LNCAP (cell line): ENCODE measurements around the gene TACC2.

Experiments used
- TF ChIP-seq, protein P1 (sequence below): fragments of 450-650 bp; IDR thresholded peaks from 2 replicates; pipeline ENCODE4 v1.5.1; 2017; ENCODE audit warnings: mild to moderate bottlenecking

TACC2 gene

GRCh38 chr10:122152544-122152943 lies 163.6 kb downstream of the TACC2 start:
- TF ChIP-seq, protein P1, sequence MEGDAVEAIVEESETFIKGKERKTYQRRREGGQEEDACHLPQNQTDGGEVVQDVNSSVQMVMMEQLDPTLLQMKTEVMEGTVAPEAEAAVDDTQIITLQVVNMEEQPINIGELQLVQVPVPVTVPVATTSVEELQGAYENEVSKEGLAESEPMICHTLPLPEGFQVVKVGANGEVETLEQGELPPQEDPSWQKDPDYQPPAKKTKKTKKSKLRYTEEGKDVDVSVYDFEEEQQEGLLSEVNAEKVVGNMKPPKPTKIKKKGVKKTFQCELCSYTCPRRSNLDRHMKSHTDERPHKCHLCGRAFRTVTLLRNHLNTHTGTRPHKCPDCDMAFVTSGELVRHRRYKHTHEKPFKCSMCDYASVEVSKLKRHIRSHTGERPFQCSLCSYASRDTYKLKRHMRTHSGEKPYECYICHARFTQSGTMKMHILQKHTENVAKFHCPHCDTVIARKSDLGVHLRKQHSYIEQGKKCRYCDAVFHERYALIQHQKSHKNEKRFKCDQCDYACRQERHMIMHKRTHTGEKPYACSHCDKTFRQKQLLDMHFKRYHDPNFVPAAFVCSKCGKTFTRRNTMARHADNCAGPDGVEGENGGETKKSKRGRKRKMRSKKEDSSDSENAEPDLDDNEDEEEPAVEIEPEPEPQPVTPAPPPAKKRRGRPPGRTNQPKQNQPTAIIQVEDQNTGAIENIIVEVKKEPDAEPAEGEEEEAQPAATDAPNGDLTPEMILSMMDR, result no peak

DNA sequence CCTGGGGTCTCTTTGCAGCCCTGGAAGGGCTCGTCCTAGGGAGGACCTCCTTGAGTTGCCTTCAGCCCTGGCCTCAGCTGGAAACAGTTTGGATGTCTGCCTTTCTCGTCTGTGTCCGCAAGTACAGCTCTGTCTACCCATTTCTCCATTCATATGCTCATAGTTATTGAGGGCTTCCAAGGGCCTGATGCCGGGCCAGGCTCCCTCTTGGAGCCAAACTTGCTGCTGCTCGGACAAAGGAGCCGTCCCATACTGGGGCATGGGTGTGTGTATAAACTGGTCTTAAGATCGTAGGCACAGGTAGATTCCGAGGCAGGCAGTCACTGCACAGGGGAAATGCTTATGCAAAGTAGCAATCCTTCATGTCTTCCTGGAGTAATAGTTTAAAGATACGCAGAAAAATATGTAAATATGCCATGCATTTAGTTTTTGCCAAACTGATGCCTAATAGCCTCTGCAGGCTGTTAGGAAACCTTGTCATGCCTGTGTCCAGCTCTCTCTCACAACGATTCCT lies 165.1 kb downstream of the TACC2 start:
- TF ChIP-seq, protein P1, result no peak

GRCh38 chr10:122154545-122155366 lies 165.8 kb downstream of the TACC2 start:
- TF ChIP-seq, protein P1, result no peak; the same call in 1 of the 2 replicates

GRCh38 chr10:122157451-122157850 lies 168.5 kb downstream of the TACC2 start:
- TF ChIP-seq, protein P1, result no peak

DNA sequence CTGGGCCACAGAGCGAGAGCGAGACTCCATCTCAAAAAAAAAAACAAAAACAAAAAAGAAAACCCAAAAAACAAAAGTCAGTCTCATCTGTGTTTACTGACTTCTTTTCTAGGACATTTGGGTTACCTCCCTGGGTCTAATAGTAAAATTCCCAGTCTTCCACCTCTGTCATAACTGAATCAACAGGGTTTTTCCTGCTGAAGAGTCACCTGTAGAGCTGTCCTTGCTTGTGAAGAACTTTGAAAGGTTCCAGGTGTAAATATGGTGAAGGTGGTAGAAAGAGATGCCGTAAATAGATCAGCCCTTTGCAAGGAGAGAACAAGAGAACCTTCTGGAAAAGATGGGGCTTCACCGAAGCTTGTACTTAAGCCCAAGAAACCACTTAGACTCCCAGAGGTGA lies 169.4 kb downstream of the TACC2 start:
- TF ChIP-seq, protein P1, result no peak

DNA sequence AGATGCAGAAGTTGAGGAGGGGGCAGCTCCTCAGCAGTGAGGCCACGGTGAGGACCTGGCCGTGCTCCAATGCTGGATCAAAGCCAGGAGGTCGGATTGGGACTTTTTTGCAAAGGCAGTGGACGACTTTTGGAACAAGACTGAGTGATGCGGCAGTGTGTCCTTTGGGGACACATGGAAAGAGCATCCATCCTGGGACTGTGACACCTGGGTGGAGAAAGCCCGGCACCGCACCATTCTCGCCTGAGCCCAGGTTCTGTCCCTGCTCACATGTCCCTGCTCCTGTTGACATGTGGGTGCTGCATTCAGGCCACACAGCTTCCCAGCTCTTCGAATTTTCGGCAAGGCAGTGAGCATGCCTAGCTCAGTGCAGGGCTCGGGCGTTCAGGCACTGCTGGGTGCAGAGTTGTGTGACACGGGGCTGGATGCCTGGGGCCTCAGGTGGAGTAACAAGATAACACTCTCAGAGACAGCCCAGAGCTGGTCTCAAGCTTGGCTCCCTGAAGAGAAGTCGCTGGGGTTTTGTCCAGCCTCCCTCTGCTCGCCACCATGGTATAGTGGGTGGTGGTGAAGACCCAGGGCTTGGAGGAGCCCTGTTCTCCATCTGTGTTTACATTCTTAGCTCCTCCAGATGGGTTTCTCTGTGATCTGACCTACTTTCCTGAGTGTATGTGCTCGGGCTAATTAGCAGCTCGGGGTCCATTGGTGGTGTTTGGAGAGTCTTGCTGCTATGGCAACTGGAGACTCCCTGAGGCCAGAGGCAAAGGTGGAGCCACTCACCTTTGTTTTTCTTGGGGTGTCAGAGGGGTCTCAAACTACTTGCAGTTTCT lies 170.4 kb downstream of the TACC2 start:
- TF ChIP-seq, protein P1, result no peak

DNA sequence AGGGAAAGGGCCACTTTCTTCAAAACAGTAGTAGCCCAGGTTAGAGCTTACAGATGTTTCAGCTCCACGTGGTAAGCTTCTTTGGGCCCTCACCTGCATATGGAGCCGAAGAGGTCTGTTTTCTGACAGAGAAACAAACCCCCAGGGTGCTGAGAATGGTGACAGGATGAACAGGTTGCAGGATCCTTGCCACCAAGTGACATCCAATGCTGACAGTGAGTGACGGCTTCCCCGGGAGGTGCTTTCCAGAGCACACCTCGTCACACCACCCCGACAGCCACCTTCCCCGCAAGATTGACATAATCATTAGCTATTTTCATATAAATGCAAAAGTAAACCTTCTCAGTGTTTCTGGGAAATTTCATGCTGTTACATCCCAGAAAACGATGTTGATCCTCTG lies 172.8 kb downstream of the TACC2 start:
- TF ChIP-seq, protein P1, result no peak
